GM18508 (cell line): ENCODE data around the gene SETDB1.
"Not testable (repeated sequence)": the region's sequence is repeated elsewhere in the genome, so short reads cannot be mapped to it uniquely, and the experiment has no call there.

Experiments used
- ATAC-seq: cut with Tn5 transposase; IDR thresholded peaks from one replicate; pipeline ENCODE4 v1.9.1; 2021; ENCODE audit warnings: moderate number of reproducible peaks; ENCODE audit not compliant: insufficient read depth, unreplicated experiment

SETDB1 gene

DNA sequence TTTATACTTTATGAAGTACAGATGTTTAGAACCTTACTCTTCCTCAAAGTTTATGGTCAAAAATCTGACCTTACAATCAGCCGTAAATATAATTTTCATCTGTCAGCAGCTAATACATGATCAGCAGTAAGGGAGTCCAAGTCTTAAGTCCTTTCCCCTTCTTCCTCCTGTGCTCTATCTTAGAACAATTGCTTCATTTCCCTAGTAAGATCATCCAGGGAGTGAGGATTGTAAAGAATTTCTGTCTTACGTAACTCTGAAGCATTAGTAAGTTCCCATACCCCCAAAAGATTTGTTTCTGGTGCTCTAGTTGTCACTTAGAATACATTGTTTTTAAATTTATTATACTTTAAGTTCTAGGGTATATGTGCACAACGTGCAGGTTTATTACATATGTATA lies 2.1 kb downstream of the SETDB1 start:
- ATAC-seq, result no peak

DNA sequence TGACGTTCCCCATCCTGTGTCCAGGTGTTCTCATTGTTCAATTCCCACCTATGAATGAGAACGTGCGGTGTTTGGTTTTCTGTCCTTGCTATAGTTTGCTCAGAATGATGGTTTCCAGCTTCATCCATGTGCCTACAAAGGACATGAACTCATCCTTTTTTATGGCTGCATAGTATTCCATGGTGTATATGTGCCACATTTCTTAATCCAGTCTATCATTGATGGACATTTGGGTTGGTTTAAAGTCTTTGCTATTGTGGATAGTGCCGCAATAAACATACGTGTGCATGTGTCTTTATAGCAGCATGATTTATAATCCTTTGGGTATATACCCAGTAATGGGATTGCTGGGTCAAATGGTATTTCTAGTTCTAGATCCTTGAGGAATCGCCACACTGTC lies 2.6 kb downstream of the SETDB1 start:
- not testable (repeated sequence) for ATAC-seq

GRCh38 chr1:150931773-150932172 lies 5.6 kb downstream of the SETDB1 start:
- no peak for ATAC-seq

DNA sequence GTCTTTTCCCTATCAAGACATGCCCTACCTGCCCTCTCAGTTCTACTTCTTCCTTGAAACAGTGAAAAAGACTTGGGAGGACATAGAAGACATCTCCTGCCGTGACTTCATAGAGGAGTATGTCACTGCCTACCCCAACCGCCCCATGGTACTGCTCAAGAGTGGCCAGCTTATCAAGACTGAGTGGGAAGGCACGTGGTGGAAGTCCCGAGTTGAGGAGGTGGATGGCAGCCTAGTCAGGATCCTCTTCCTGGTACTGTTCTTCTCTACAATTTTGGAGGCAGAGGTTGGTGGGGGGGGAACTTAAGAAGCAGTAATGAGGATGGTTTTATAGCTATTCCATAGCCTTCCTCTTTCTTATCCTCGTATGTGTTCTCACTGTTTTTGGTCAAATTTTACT lies 18.7 kb downstream of the SETDB1 start:
- ATAC-seq, result no peak

DNA sequence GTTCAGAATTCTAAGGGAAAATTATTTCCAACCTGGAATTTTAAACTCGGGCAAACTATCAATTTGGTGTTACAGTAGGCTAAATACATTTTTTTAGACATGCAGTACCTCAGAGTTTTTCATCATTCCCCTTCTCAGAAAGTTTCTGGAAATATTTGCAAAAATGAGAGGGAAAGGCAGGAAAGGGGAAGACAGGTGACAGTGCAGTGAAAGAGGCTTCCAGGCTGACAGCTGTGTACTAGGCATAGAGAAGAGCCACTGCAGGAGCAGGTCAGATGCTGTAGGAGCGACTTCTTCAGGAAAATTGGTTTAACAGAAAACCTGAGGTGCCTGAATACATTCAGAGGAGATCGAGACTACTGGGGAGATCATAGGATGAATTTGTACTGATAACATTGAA lies 28.5 kb downstream of the SETDB1 start:
- no peak for ATAC-seq

GRCh38 chr1:150955280-150955679 lies 29.1 kb downstream of the SETDB1 start:
- no peak for ATAC-seq

DNA sequence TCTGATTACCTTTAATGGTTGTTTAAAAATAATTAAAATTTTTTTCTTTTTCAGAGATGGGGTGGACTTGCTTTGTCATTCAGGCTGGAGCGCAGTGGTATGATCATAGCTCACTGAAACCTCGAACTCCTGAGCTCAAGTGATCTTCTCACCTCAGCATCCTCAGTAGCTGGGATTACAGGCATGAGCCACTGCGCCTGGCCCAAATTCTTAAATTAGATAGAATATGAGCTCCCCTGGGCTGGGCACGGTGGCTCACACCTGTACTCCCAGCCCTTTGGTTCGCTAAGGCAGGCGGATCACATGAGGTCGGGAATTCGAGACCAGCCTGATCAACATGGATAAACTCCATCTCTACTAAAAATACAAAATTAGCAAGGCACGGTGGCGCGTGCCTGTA lies 31.5 kb downstream of the SETDB1 start:
- ATAC-seq, result no peak

- ATAC-seq, result no peak
These were observed 34.5 kb downstream of the SETDB1 start for GRCh38 chr1:150960646-150961045.

- ATAC-seq, result no peak
These were observed 35.6 kb downstream of the SETDB1 start for GRCh38 chr1:150961756-150962155.

- no peak for ATAC-seq
These were observed 37.4 kb downstream of the SETDB1 start for GRCh38 chr1:150963321-150964163.

DNA sequence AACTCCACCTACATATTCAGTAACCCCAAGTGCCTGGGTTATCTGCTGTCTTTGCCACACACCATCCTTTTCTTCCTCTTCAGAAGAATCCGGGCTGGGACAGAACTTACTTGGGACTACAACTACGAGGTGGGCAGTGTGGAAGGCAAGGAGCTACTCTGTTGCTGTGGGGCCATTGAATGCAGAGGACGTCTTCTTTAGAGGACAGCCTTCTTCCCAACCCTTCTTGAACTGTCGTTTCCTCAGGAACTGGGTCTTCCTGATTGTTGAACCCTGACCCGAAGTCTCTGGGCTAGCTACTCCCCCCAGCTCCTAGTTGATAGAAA lies 38.0 kb downstream of the SETDB1 start:
- no peak for ATAC-seq

DNA sequence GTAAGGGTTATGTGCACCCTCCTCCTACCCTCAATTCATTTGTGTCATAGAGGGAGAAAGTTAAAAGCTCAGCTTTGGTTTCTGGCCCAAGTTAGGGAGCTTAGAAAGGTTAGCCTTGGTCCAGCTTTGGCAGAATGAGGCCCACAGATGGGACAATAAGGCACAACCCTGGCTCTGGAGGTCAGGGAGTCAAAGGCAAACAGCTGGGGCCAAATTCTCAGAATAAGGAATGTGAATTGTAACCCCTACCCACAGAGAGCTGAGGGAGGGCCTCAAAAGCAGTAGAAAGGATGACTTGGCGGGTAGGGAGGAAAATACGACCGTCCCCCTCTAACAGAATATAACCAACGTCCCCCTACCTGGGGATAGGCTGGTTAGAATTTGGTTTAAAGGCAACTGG lies 39.4 kb downstream of the SETDB1 start:
- no peak for ATAC-seq

GRCh38 chr1:150966011-150966410 lies 39.8 kb downstream of the SETDB1 start:
- ATAC-seq, result no peak

DNA sequence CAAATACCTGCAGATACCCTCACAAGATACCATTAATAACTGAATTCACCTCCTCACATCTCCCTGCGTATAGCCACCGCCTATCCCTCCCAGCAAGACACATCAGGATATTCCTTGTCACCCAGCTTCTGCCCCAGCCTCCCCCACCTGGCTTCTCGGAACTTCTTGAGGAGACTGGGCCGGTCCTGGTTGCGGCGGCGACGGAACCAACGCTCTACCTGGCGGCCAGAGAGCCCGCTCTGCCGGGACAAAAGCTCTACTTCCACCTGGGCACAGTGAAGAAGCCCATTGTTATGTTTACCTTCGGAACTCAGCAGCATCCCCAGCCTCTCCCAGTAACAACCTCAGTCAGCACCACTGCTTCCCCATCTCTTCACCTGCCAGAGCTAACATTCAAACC lies 41.8 kb downstream of the SETDB1 start:
- ATAC-seq, result no peak

DNA sequence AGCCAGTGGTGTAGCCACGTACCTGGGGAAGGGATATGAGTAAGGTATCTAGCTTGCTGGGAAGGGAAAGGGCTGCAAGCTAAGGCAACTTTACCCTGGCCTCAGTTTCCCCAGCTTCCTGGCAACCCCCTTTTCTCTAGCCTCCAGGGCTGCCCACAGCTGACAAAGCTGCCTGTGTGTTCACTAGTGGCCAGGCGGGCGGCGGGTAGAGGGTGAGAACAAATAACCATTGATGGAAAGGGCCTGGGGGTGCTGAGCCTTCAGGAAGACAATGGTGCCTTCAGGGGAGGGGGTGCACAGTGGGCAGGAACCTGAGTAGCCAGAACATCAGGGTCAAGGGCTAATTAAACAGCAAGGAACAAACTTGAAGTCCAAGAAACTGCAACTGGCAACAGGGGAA lies 42.3 kb downstream of the SETDB1 start:
- ATAC-seq, result no peak

- ATAC-seq, result no peak
These were observed 43.5 kb downstream of the SETDB1 start for GRCh38 chr1:150969626-150970025.

- no peak for ATAC-seq
These were observed 44.8 kb downstream of the SETDB1 start for GRCh38 chr1:150970808-150971582.

- ATAC-seq, result no peak
These were observed 45.6 kb downstream of the SETDB1 start for GRCh38 chr1:150971583-150972416.

DNA sequence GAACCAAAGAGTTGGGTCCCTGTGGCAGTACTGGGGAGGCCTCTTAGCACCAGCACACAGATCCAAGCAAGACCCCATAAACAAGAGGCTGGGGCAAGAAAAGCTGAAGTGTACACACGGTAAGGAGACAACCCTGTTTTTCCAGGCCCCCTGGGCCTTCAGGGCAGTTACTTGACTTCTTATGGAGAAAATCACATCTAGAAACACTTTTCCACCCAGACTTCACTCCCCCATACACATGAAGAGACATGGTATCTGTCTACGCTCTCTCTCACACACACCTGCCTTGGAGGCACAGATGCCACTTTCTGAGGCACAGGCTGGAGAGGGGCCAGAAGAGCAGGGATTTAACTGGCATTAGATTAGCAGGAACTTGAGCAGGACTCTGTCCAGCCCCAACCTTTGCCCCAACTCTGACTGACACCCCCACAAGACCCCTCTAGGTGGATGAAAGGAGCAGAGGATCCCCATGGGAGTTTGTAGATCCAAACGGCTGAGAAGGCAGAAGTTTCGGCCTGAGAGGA lies 46.3 kb downstream of the SETDB1 start:
- ATAC-seq, result no peak

GRCh38 chr1:150973258-150973835 lies 47.2 kb downstream of the SETDB1 start:
- ATAC-seq, result no peak
